GM19025 (cell line): ENCODE measurements around the gene SEC11A.
A peak's percentile ranks its signal among the peaks of the same experiment; 100 is the strongest.

Experiments
- ATAC-seq: cut with Tn5 transposase; IDR thresholded peaks from one replicate; pipeline ENCODE4 v1.9.1; 2021; ENCODE audit warnings: mild to moderate bottlenecking, low read depth, moderate library complexity; ENCODE audit not compliant: unreplicated experiment

The SEC11A gene

GRCh38 chr15:84685304-84685703 is 30.6 kb downstream of the SEC11A start:
- ATAC-seq, result no peak

DNA sequence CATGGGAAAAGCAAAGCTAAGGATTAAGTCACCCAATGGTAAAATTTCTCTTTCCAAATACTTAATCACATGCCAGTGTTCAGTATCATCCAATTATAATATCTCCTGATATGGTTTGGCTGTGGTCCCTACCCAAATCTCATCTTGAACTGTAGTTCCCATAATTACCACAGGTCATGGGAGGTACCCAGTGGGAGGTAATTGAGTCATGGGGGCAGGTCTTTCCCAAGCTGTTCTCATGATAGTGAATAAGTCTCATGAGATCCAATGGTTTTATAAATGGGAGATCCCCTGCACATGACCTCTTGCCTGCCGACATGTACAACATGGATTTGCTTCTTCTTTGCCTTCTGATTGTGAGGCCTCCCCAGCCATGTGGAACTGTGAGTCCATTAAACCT is 31.8 kb downstream of the SEC11A start:
- no peak for ATAC-seq

DNA sequence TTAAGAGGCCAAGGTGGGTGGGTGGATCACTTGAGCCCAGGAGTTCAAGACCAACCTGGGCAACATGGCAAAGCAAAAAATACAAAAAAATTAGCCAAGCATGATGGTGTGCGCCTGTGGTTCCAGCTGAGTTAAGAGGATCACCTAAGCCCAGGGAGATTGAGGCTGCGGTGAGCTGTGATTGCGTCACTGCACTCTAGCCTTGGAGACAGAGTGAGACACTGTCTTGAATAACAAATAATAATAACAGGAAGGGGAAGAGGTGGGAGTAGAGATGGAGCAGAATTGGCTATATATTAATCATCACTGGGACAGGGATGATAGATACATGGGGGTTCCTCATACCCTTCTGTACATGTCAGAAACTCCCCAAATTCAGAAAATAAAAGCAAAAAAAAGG is 34.1 kb downstream of the SEC11A start:
- no peak for ATAC-seq

GRCh38 chr15:84671211-84671610 is 44.7 kb downstream of the SEC11A start:
- no peak for ATAC-seq

GRCh38 chr15:84669726-84670125 is 46.2 kb downstream of the SEC11A start:
- no peak for ATAC-seq

GRCh38 chr15:84668221-84668982 is 47.5 kb downstream of the SEC11A start:
- ATAC-seq, result no peak

DNA sequence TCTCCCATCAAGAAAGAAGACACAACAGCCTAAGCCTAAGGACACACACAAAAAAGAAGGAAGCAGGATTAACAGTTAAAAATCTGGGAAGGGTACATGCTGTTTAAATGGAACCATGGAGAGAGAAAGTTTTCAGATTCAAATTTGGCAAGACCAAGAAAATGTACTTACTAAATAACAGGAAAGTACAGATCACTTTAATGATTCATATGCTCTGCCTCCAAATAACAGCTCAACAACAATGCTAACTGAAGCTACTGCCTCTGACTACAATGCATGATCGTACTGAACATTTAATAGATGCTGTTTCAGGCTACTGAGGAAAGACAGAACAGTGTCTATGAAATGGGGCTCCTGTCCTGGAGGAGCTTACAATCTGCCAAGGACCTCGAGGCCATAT is 49.6 kb downstream of the SEC11A start:
- ATAC-seq, result no peak

DNA sequence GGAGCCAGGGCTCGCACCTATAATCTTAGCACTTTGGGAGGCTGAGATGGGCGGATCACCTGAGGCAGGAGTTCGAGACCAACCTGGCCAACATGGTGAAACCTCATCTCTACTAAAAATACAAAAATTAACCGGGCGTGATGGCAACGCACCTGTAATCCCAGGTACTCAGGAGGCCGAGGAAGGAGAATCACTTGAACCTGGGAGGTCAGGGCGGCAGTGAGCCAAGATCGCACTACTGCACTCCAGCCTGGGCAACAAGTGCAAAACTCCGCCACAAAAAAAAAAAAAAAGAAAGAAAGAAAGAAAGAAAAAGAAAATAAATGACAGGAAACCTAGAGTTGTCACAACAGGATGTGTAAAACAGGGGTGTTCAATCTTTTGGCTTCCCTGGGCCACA is 54.9 kb downstream of the SEC11A start:
- ATAC-seq, result no peak

- no peak for ATAC-seq
Measured at GRCh38 chr15:84659904-84660781, 55.8 kb downstream of the SEC11A start.

DNA sequence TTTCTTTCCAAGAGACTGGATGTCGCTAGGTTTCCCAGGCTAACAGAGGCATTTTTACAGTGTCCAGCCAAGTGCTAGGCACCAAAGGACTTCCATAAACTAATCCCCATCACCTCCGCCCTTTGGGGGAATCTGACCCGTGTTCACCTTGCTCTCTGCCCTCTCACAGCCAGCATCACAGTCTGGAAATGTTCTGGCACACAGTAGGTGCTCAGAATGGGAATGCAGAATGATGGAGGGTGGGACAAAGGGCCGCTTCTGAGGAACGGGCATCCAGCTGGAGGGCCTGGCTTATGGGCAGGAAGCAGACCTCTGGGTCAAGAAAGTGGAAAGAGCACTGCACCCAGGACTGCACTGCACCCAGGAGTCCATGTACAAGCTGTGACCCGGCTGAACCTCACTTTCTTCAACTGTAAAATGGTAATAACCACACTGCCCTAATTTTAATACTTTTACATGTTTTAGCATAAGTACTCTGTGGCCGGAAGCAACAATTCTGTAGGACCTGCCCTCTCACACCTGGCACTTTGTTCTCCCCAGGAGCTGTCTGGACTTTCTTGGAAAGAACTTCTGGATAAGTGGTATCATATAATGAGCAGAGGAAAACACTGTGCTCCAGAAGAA is 57.0 kb downstream of the SEC11A start:
- ATAC-seq, result no peak

DNA sequence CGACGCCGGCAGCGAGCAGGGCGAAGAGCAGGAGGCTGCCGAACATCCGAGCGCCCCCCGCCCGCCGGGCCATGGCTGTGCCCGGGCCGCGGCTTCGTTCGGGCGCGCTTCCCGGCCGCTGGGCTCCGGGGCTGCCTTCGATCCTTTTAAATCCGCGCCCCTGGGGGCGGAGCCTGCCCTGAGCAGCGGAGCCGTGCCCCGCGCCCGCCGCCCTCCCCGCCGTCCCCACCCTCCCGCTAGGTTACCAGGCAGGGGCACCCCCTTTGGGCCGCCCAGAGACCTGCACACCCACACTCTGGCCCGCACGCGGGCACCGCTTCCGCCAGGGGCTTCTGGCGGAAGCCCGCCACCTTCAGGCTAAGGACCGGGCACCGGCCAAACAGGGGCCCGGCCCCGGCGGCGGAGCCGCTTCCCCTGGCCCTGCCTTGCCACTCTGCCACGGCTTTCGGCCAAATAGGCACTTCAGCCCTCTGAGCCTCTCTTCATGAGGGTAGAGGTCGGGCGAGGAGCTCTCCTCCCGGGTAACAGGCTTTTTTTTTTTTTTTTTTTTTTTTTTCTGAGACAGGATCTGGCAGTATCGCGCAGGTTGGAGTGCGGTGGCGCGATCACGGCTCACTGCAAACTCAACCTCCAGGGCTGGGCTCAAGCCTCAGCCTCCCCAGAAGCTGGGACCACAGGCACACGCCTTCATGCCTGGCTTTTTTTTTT is 57.7 kb downstream of the SEC11A start, which contains the start of gene NMB:
Gene NMB, minus strand, starts transcription at position 120 of the 708 bp plus-strand sequence. Its CDS starts 47 bp downstream, at position 73.
- peak; percentile 68 for ATAC-seq

- ATAC-seq, result no peak
Measured at GRCh38 chr15:84657748-84658079, 58.2 kb downstream of the SEC11A start.

GRCh38 chr15:84656972-84657371 is 59.0 kb downstream of the SEC11A start:
- no peak for ATAC-seq

- no peak for ATAC-seq
Measured at GRCh38 chr15:84654689-84655453, 61.1 kb downstream of the SEC11A start.

DNA sequence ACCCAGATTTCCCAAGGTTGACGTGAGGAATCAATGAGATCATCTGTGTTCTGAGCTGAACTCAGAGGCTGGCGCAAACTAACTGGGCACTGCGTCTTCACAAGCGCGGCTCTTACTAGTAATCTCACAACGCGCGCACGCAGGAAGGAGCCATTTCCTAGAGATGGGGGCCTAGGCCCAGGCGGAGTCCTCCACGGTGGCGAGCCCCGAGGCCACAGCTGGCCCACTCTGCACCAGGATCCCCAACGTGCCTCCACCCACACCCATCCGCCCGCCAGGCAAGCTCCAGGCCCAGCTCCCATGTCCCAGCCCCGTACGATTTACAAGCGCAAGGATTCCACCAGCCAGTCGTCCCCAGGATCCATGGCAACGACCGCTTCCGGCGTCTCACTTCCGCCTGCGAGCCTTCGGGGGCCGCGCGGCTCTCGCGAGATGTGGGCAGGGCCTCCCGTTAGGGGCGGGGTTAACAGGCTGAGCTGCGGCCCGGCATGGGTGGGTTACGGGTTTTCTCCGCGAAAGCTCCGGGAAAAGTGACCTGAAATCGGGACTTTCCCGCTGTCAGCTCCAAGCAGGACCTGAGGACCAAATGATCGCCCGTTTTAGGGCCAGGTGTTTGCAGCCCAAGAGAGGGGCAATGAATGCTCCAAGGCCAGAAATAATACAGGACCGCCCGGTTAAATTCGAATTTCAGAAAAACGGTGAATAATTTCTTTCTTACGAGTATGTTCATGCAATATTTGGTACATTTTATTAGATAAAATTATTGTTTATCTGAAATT is 61.8 kb downstream of the SEC11A start, which contains the start of gene WDR73:
Gene WDR73, minus strand, starts transcription at position 374 of the 779 bp plus-strand sequence. Its CDS starts 9 bp downstream, at position 365.
- ATAC-seq, result peak; percentile 80

DNA sequence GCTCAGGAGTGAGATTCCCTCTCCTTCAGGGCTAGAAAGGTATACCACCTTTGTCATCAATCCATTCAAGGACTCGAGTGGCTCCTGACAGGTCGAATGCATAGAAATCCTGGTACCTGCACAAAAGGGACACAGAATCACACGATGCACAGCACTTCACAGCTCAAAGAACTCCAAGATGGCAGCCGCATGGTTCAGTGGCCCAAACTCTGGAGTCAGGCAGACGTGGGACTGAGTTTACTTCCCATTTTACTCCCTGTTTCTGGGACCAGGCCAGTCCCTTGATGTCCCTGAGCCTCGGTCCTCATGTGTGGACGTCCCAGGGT is 62.4 kb downstream of the SEC11A start:
- no peak for ATAC-seq

- ATAC-seq, result no peak
Measured at GRCh38 chr15:84649706-84650105, 66.2 kb downstream of the SEC11A start.

DNA sequence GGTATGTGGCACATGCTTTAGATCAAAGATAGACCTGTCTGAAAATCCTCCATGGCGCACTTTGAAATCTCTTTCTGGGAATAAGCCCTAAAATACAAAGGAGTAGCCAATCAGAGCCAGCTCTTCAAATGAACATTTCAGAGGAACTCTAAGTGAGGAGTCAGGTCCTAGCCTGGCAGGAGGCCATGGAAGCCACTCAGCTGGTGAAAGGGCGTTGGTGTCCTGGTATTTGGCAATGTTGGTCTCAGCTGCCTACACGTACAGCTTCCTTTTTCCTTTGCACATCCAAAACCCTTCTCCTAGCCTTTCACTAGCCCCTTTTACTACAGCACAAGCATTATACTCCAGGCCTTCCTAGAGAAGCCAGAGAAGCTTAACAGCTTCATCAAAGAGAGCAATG is 67.4 kb downstream of the SEC11A start:
- no peak for ATAC-seq

GRCh38 chr15:84647726-84648125 is 68.2 kb downstream of the SEC11A start:
- ATAC-seq, result no peak
